Activated T-cell treated with anti-CD3 and anti-CD28 coated beads, Interleukin-2, amount 50 U/mL, for 72 hours (primary cell): Measurements from ENCODE around the gene SV2C. TPM values are rescaled to one million over a fixed set of nuclear protein-coding genes. Genes with fewer than 3 reads are reported as not detected.

Experiments
- ATAC-seq, 2 donors: fragments of 150-1000 bp; cut with Tn5 transposase; replicated peaks in 1 of 2; 2 replicates each; pipeline ENCODE4 v1.10.0; 2021; ENCODE audit warnings: moderate library complexity in 2 of 2, mild to moderate bottlenecking in 1 of 2
- DNase-seq, 2 donors: peaks; one replicate each; pipeline ENCODE4 v3.0.0; 2021 to 2022; ENCODE audit warnings: mixed read lengths in 1 of 2
- H3K27ac Mint-ChIP-seq: one replicate; pipeline ENCODE4 v1.8.0; 2022; ENCODE audit warnings: mild to moderate bottlenecking, moderate library complexity, mixed read lengths
- H3K27me3 Mint-ChIP-seq: one replicate; pipeline ENCODE4 v1.8.0; 2022; ENCODE audit warnings: low read depth, mixed read lengths
- H3K36me3 Mint-ChIP-seq, 2 donors: one replicate each; pipeline ENCODE4 v1.8.0; 2022; ENCODE audit warnings: mixed read lengths in 2 of 2, mild to moderate bottlenecking in 1 of 2; ENCODE audit not compliant: insufficient read depth in 2 of 2
- H3K4me1 Mint-ChIP-seq: one replicate; pipeline ENCODE4 v1.8.0; 2022; ENCODE audit warnings: low read depth, mixed read lengths
- H3K4me3 Mint-ChIP-seq, 2 donors: one replicate each; pipeline ENCODE4 v1.8.0; 2022; ENCODE audit warnings: mild to moderate bottlenecking in 2 of 2, mixed read lengths in 2 of 2, moderate library complexity in 2 of 2
- H3K9me3 Mint-ChIP-seq, 2 donors: one replicate each; pipeline ENCODE4 v1.8.0; 2022; ENCODE audit warnings: mixed read lengths in 2 of 2
- total RNA-seq, 2 donors: library from RNA; stranded (reverse); gene quantifications; one replicate each; pipeline ENCODE4 v1.2.3, GENCODE V29; 2022

Gene SV2C
- total RNA-seq, 2 donors from 2014 or later, result 0.19 to 0.23 TPM

GRCh38 chr5:76114179-76114851 is 31.1 kb downstream of the SV2C start:
- H3K9me3 Mint-ChIP-seq, result peaks cover 0 to 3% of the 10 kb centered on the region in 2 donors
- ATAC-seq, result no peak
- peaks cover 56% of the 10 kb centered on the region for H3K27me3 Mint-ChIP-seq
- H3K4me3 Mint-ChIP-seq, result no peak overlapping the region
- H3K36me3 Mint-ChIP-seq, result no peaks in the 10 kb centered on the region
- DNase-seq, result no peak
- H3K27ac Mint-ChIP-seq, result no peak overlapping the region
- H3K4me1 Mint-ChIP-seq, result no peaks in the 10 kb centered on the region

GRCh38 chr5:76125346-76125745 is 42.2 kb downstream of the SV2C start:
- Mint-ChIP-seq H3K9me3 (peaks cover 0 to 3% of the 10 kb centered on the region in 2 donors), H3K4me3 (no peak overlapping the region), H3K4me1 (no peaks in the 10 kb centered on the region), H3K27ac (no peak overlapping the region), H3K36me3 (no peaks in the 10 kb centered on the region), H3K27me3 (peaks cover 29% of the 10 kb centered on the region)
- DNase-seq, result no peak
- no peak for ATAC-seq

- DNase-seq (no peak), ATAC-seq (no peak)
- Mint-ChIP-seq H3K27me3 (peaks cover 29% of the 10 kb centered on the region), H3K9me3 (peaks cover 0 to 3% of the 10 kb centered on the region in 2 donors), H3K4me3 (no peak overlapping the region), H3K27ac (no peak overlapping the region), H3K36me3 (no peaks in the 10 kb centered on the region), H3K4me1 (no peaks in the 10 kb centered on the region)
Measured at GRCh38 chr5:76125888-76126287, 42.7 kb downstream of the SV2C start.

GRCh38 chr5:76134003-76134402 is 50.8 kb downstream of the SV2C start:
- no peak overlapping the region for H3K27ac Mint-ChIP-seq
- H3K36me3 Mint-ChIP-seq, result no peaks in the 10 kb centered on the region
- DNase-seq (no peak), ATAC-seq (no peak)
- H3K4me3 Mint-ChIP-seq, result no peak overlapping the region
- peaks cover 26% of the 10 kb centered on the region for H3K27me3 Mint-ChIP-seq
- H3K4me1 Mint-ChIP-seq, result no peaks in the 10 kb centered on the region
- H3K9me3 Mint-ChIP-seq, result no peaks in the 10 kb centered on the region

- DNase-seq (no peak), ATAC-seq (no peak)
- Mint-ChIP-seq H3K9me3 (no peaks in the 10 kb centered on the region), H3K4me1 (no peaks in the 10 kb centered on the region), H3K27me3 (peaks cover 26% of the 10 kb centered on the region), H3K27ac (no peak overlapping the region), H3K4me3 (no peak overlapping the region), H3K36me3 (no peaks in the 10 kb centered on the region)
Measured at GRCh38 chr5:76134646-76135045, 51.5 kb downstream of the SV2C start.

- DNase-seq, result no peak
- no peak overlapping the region for H3K27ac Mint-ChIP-seq
- H3K4me3 Mint-ChIP-seq, result no peak overlapping the region
- H3K27me3 Mint-ChIP-seq, result peaks cover 19% of the 10 kb centered on the region
- H3K9me3 Mint-ChIP-seq, result no peaks in the 10 kb centered on the region
- no peaks in the 10 kb centered on the region for H3K4me1 Mint-ChIP-seq
- H3K36me3 Mint-ChIP-seq, result no peaks in the 10 kb centered on the region
- ATAC-seq, result no peak
Measured at GRCh38 chr5:76137887-76138542, 54.8 kb downstream of the SV2C start.

- no peaks in the 10 kb centered on the region for H3K4me1 Mint-ChIP-seq
- ATAC-seq (no peak), DNase-seq (no peak)
- H3K4me3 Mint-ChIP-seq, result no peak overlapping the region
- H3K9me3 Mint-ChIP-seq, result no peaks in the 10 kb centered on the region
- no peaks in the 10 kb centered on the region for H3K36me3 Mint-ChIP-seq
- no peak overlapping the region for H3K27ac Mint-ChIP-seq
- H3K27me3 Mint-ChIP-seq, result no peaks in the 10 kb centered on the region
Measured at GRCh38 chr5:76143884-76144283, 60.7 kb downstream of the SV2C start.

- Mint-ChIP-seq H3K9me3 (no peaks in the 10 kb centered on the region), H3K4me3 (no peak overlapping the region), H3K4me1 (no peaks in the 10 kb centered on the region), H3K27me3 (peaks cover 2% of the 10 kb centered on the region), H3K27ac (no peak overlapping the region), H3K36me3 (no peaks in the 10 kb centered on the region)
- ATAC-seq (no peak), DNase-seq (no peak)
Measured at GRCh38 chr5:76144513-76145274, 61.5 kb downstream of the SV2C start.

GRCh38 chr5:76145945-76146344 is 62.8 kb downstream of the SV2C start:
- H3K4me3 Mint-ChIP-seq, result no peak overlapping the region
- no peaks in the 10 kb centered on the region for H3K9me3 Mint-ChIP-seq
- H3K36me3 Mint-ChIP-seq, result no peaks in the 10 kb centered on the region
- DNase-seq, result peak; percentile 9 to 10
- H3K4me1 Mint-ChIP-seq, result no peaks in the 10 kb centered on the region
- ATAC-seq, result no peak
- H3K27me3 Mint-ChIP-seq, result peaks cover 7% of the 10 kb centered on the region
- H3K27ac Mint-ChIP-seq, result no peak overlapping the region

- Mint-ChIP-seq H3K9me3 (no peaks in the 10 kb centered on the region), H3K4me3 (no peak overlapping the region), H3K27ac (no peak overlapping the region), H3K27me3 (peaks cover 27% of the 10 kb centered on the region), H3K36me3 (no peaks in the 10 kb centered on the region), H3K4me1 (no peaks in the 10 kb centered on the region)
- ATAC-seq, result no peak
- no peak for DNase-seq
Measured at GRCh38 chr5:76149636-76150035, 66.5 kb downstream of the SV2C start.

- DNase-seq, result no peak
Measured at GRCh38 chr5:76152161-76152560, 69.0 kb downstream of the SV2C start.

GRCh38 chr5:76152700-76153099 is 69.5 kb downstream of the SV2C start:
- ATAC-seq, result no peak
- Mint-ChIP-seq H3K27ac (no peak overlapping the region), H3K36me3 (peaks cover 3% of the 10 kb centered on the region in 2 donors), H3K4me3 (no peak overlapping the region), H3K9me3 (peaks cover 0 to 8% of the 10 kb centered on the region in 2 donors), H3K27me3 (peaks cover 38% of the 10 kb centered on the region), H3K4me1 (no peaks in the 10 kb centered on the region)
- DNase-seq, result no peak

More at GRCh38 chr5:76152161-76152560, 69.0 kb downstream of the SV2C start:
- no peak for ATAC-seq
- Mint-ChIP-seq H3K27ac (no peak overlapping the region), H3K4me1 (no peaks in the 10 kb centered on the region), H3K36me3 (peaks cover 3% of the 10 kb centered on the region in 2 donors), H3K4me3 (no peak overlapping the region), H3K9me3 (peaks cover 0 to 8% of the 10 kb centered on the region in 2 donors), H3K27me3 (peaks cover 38% of the 10 kb centered on the region)

GRCh38 chr5:76153271-76153670 is 70.1 kb downstream of the SV2C start:
- peaks cover 38% of the 10 kb centered on the region for H3K27me3 Mint-ChIP-seq
- H3K9me3 Mint-ChIP-seq, result peaks cover 0 to 8% of the 10 kb centered on the region in 2 donors
- peaks cover 3% of the 10 kb centered on the region in 2 donors for H3K36me3 Mint-ChIP-seq
- peak in 1 of 2 donors; percentile 81 for ATAC-seq
- no peak overlapping the region for H3K4me3 Mint-ChIP-seq
- peak in 1 of 2 donors; percentile 2 for DNase-seq
- H3K4me1 Mint-ChIP-seq, result no peaks in the 10 kb centered on the region
- no peak overlapping the region for H3K27ac Mint-ChIP-seq
